BLaER1 (cell line): ENCODE results near the gene PRODH2.

Experiments used
- H3K27ac ChIP-seq: shearing (Covaris generic); formaldehyde crosslinking; 2 replicates; pipeline ENCODE4 v1.8.1; 2022
- H3K27me3 ChIP-seq: shearing (Covaris generic); formaldehyde crosslinking; 2 replicates; pipeline ENCODE4 v1.8.1; 2022
- H3K36me3 ChIP-seq: shearing (Covaris generic); formaldehyde crosslinking; 2 replicates; pipeline ENCODE4 v1.8.1; 2022
- H3K4me1 ChIP-seq: shearing (Covaris generic); formaldehyde crosslinking; 2 replicates; pipeline ENCODE4 v1.8.1; 2022
- H3K4me2 ChIP-seq: shearing (Covaris generic); formaldehyde crosslinking; 2 replicates; pipeline ENCODE4 v1.8.1; 2022
- H3K4me3 ChIP-seq: shearing (Covaris generic); formaldehyde crosslinking; 2 replicates; pipeline ENCODE4 v1.8.1; 2022
- H3K9ac ChIP-seq: shearing (Covaris generic); formaldehyde crosslinking; 2 replicates; pipeline ENCODE4 v1.8.1; 2022
- H3K9me3 ChIP-seq: shearing (Covaris generic); formaldehyde crosslinking; 2 replicates; pipeline ENCODE4 v1.8.1; 2022
- H4K20me1 ChIP-seq: shearing (Covaris generic); formaldehyde crosslinking; 2 replicates; pipeline ENCODE4 v1.8.1; 2022
- Cebpa-rat ChIP-seq: shearing (Covaris generic); IDR thresholded peaks from 2 replicates; pipeline ENCODE4 v1.8.1; 2022

The PRODH2 gene

GRCh38 chr19:35818445-35818844, 5.8 kb upstream of the PRODH2 start:
- H3K27ac ChIP-seq: no peak overlapping the region

DNA sequence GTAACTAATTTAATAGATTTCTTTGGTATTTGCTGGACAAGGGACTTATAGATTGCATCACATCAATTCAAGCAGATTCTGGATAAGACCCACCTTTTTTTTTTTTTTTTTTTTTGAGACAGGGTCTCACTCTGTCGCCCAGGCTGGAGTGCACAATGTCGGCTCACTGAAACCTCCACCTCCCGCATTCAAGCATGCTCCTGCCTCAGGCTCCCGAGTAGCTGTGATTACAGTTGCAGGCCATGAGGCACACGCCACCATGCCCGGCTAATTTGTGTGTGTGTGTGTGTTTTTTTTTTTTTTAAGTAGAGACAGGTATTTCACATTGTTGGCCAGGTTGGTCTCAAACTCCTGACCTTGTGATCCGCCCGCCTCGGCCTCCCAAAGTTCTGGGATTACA, 4.2 kb upstream of the PRODH2 start:
- H3K4me2 ChIP-seq: no peak overlapping the region
- H4K20me1 ChIP-seq: no peaks in the 10 kb centered on the region
- no peaks in the 10 kb centered on the region for H3K9me3 ChIP-seq
- no peak overlapping the region for H3K4me3 ChIP-seq
- H3K9ac ChIP-seq: no peak overlapping the region
- H3K27me3 ChIP-seq: no peaks in the 10 kb centered on the region
- H3K27ac ChIP-seq: no peak overlapping the region
- peaks cover 18% of the 10 kb centered on the region for H3K4me1 ChIP-seq
- no peaks in the 10 kb centered on the region for H3K36me3 ChIP-seq
- no peak for TF ChIP-seq Cebpa-rat

More at GRCh38 chr19:35818445-35818844, 5.8 kb upstream of the PRODH2 start:
- Histone ChIP-seq H3K27me3 (no peaks in the 10 kb centered on the region), H3K4me3 (no peak overlapping the region), H3K4me1 (peaks cover 21% of the 10 kb centered on the region), H4K20me1 (no peaks in the 10 kb centered on the region), H3K9ac (no peak overlapping the region), H3K9me3 (no peaks in the 10 kb centered on the region), H3K36me3 (no peaks in the 10 kb centered on the region), H3K4me2 (no peak overlapping the region)
- TF ChIP-seq Cebpa-rat: no peak

GRCh38 chr19:35816262-35816661, 3.6 kb upstream of the PRODH2 start:
- no peak overlapping the region for H3K27ac ChIP-seq
- no peaks in the 10 kb centered on the region for H3K9me3 ChIP-seq
- no peaks in the 10 kb centered on the region for H3K27me3 ChIP-seq
- H3K4me3 ChIP-seq: no peak overlapping the region
- no peaks in the 10 kb centered on the region for H4K20me1 ChIP-seq
- H3K9ac ChIP-seq: no peak overlapping the region
- peaks cover 23% of the 10 kb centered on the region for H3K4me1 ChIP-seq
- no peaks in the 10 kb centered on the region for H3K36me3 ChIP-seq
- H3K4me2 ChIP-seq: no peak overlapping the region
- TF ChIP-seq Cebpa-rat: no peak

DNA sequence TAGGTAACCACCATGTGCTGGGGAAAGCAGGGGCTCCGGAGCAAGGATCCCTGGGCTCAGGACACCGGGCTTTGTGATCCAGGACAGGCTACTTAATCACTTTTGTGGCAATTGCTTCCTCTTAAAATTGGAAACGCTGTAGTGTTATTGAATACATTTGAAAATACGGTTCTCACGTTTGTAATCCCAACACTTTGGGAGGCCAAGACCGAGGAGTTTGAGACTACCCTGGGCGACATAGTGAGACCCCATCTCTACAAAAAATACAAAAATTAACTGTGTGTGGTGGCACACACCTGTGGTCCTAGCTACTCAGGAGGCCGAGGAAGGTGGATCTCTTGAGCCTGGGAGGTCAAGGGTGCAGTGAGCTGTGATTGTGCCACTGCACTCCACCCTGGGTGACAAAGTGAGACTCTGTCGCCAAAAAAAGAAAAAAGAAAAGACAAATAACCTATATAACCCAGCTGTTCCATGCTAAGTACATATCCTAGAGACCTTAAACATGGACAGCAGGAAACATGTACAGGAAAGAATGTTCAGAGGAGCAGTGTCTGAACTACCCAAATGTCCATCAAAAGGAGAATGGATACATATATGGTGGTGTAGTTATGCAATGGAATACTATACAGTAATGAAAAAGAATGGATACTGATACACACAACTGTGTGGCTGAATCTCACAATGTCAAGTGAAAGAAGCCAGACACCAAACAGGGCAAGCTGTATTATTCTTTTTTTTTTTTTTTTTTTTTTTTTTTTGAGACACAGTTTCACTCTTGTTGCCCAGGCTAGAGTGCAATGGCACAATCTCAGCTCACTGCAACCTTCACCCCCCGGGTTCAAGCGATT, 622 bp upstream of the PRODH2 start:
- no peaks in the 10 kb centered on the region for H4K20me1 ChIP-seq
- peaks cover 23% of the 10 kb centered on the region for H3K4me1 ChIP-seq
- TF ChIP-seq Cebpa-rat: no peak
- no peak overlapping the region for H3K27ac ChIP-seq
- H3K36me3 ChIP-seq: no peaks in the 10 kb centered on the region
- no peak overlapping the region for H3K4me2 ChIP-seq
- no peaks in the 10 kb centered on the region for H3K9me3 ChIP-seq
- no peaks in the 10 kb centered on the region for H3K27me3 ChIP-seq
- no peak overlapping the region for H3K9ac ChIP-seq
- no peak overlapping the region for H3K4me3 ChIP-seq

- Histone ChIP-seq H3K4me1 (peaks cover 36% of the 10 kb centered on the region), H3K9me3 (no peaks in the 10 kb centered on the region), H3K4me3 (no peak overlapping the region), H4K20me1 (no peaks in the 10 kb centered on the region), H3K4me2 (no peak overlapping the region; the same call in 1 of the 2 replicates), H3K27me3 (no peaks in the 10 kb centered on the region), H3K27ac (no peak overlapping the region), H3K36me3 (no peaks in the 10 kb centered on the region), H3K9ac (no peak overlapping the region)
- TF ChIP-seq Cebpa-rat: no peak
These were observed 1.1 kb downstream of the PRODH2 start for GRCh38 chr19:35811317-35812219.

GRCh38 chr19:35807633-35808032, 5.0 kb downstream of the PRODH2 start:
- Histone ChIP-seq H3K36me3 (no peaks in the 10 kb centered on the region), H3K9me3 (no peaks in the 10 kb centered on the region), H3K9ac (no peak overlapping the region), H3K4me3 (no peak overlapping the region), H3K4me2 (no peak overlapping the region), H4K20me1 (no peaks in the 10 kb centered on the region), H3K27ac (no peak overlapping the region), H3K4me1 (peaks cover 75% of the 10 kb centered on the region), H3K27me3 (no peaks in the 10 kb centered on the region)
- no peak for TF ChIP-seq Cebpa-rat

- peak overlapping the region; percentile 85 for H3K4me2 ChIP-seq
- no peaks in the 10 kb centered on the region for H3K36me3 ChIP-seq
- no peaks in the 10 kb centered on the region for H3K27me3 ChIP-seq
- no peak for TF ChIP-seq Cebpa-rat
- no peak overlapping the region for H3K4me3 ChIP-seq
- H3K9ac ChIP-seq: no peak overlapping the region
- H3K4me1 ChIP-seq: peaks cover 69% of the 10 kb centered on the region
- no peaks in the 10 kb centered on the region for H4K20me1 ChIP-seq
- 0 out of 2 replicates have a peak, but pooled peaks cover 7% of the 10 kb centered on the region for H3K9me3 ChIP-seq
- H3K27ac ChIP-seq: peak overlapping the region; percentile 35; the same call in 1 of the 2 replicates
These were observed 6.0 kb downstream of the PRODH2 start for GRCh38 chr19:35806597-35806996.

DNA sequence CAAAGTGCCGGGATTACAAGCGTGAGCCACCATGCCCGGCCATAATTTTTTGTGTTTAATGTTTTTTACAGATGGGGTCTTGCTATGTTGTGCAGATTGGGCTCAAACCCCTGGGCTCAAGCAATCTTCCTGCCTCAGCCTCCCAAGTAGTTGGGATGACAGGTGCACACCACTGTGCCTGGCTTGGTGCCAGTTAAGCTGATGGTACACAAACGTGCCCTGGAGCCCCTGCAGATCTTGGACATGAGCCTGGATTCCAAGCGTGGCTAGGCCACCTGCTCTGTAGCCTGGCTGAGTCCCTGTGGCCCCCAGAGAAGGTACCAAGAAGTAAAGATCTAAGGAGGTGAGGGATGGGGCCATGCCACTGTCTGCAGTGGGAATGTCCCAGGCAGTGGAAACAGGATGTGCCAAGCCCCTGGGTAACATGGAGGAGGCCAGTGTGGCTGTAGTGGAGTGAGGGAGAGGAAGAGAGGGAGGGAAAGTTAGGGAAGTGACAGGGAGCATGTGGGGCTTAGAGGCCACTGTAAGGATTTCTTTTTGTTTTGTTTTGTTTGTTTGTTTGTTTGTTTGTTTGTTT, 7.0 kb downstream of the PRODH2 start:
- peaks cover 66% of the 10 kb centered on the region for H3K4me1 ChIP-seq
- no peak overlapping the region for H3K4me3 ChIP-seq
- H3K27ac ChIP-seq: peak overlapping the region; percentile 46
- 0 out of 2 replicates have a peak overlapping the region, but pooled peaks have one; percentile 15 for H3K9ac ChIP-seq
- 0 out of 2 replicates have a peak, but pooled peaks cover 7% of the 10 kb centered on the region for H3K9me3 ChIP-seq
- no peak for TF ChIP-seq Cebpa-rat
- no peaks in the 10 kb centered on the region for H3K27me3 ChIP-seq
- H3K4me2 ChIP-seq: peak overlapping the region; percentile 85
- H4K20me1 ChIP-seq: no peaks in the 10 kb centered on the region
- H3K36me3 ChIP-seq: no peaks in the 10 kb centered on the region

GRCh38 chr19:35801828-35802227, 10.8 kb downstream of the PRODH2 start:
- Histone ChIP-seq H3K4me3 (no peak overlapping the region), H3K4me2 (no peak overlapping the region), H3K4me1 (peaks cover 50% of the 10 kb centered on the region), H3K27me3 (no peaks in the 10 kb centered on the region; the same call in 1 of the 2 replicates), H3K36me3 (no peaks in the 10 kb centered on the region), H3K27ac (no peak overlapping the region), H4K20me1 (no peaks in the 10 kb centered on the region), H3K9ac (no peak overlapping the region), H3K9me3 (0 out of 2 replicates have a peak, but pooled peaks cover 7% of the 10 kb centered on the region)
- TF ChIP-seq Cebpa-rat: no peak
